Fibroblast of villous mesenchyme (primary cell): Measurements from ENCODE around the gene TBC1D30. TPM values are rescaled to one million over a fixed set of nuclear protein-coding genes. Genes with fewer than 3 reads are reported as not detected.

ENCODE experiments used
- DNase-seq: peaks from one replicate; pipeline ENCODE4 v3.0.0-alpha.2; 2010; ENCODE audit warnings: low read depth
- H3K4me3 ChIP-seq: 2 replicates; pipeline ENCODE4 v1.5.1; 2011; ENCODE audit warnings: low read depth, mild to moderate bottlenecking, low read length
- CTCF ChIP-seq: IDR thresholded peaks from 2 replicates; pipeline ENCODE4 v1.5.1; 2012; ENCODE audit warnings: low read depth, mild to moderate bottlenecking, low read length; ENCODE audit not compliant: insufficient read depth
- total RNA-seq: library from RNA; depleted of rRNA; stranded (reverse); fragments of >200 nt; gene quantifications from 2 replicates; pipeline ENCODE4 v1.2.3, GENCODE V29; 2012

TBC1D30 gene
- total RNA-seq, 1 donor = under 0.01 TPM

GRCh38 chr12:64900540-64900939, 76.1 kb downstream of the TBC1D30 start:
- no peak for TF ChIP-seq CTCF
- peak; percentile 40 for DNase-seq

GRCh38 chr12:64903479-64904152, 79.2 kb downstream of the TBC1D30 start:
- peak; percentile 16 for DNase-seq
- H3K4me3 ChIP-seq = no peak overlapping the region
- no peak for TF ChIP-seq CTCF

More at GRCh38 chr12:64900540-64900939, 76.1 kb downstream of the TBC1D30 start:
- no peak overlapping the region for H3K4me3 ChIP-seq

- DNase-seq = no peak
- H3K4me3 ChIP-seq = no peak overlapping the region
- TF ChIP-seq CTCF = no peak
Observed at GRCh38 chr12:64907097-64907496, 82.7 kb downstream of the TBC1D30 start.

- no peak overlapping the region for H3K4me3 ChIP-seq
- no peak for TF ChIP-seq CTCF
- DNase-seq = no peak
Observed at GRCh38 chr12:64909124-64909523, 84.7 kb downstream of the TBC1D30 start.

GRCh38 chr12:64911081-64911480, 86.6 kb downstream of the TBC1D30 start:
- TF ChIP-seq CTCF = no peak
- no peak for DNase-seq

GRCh38 chr12:64911912-64912311, 87.5 kb downstream of the TBC1D30 start:
- no peak for DNase-seq
- no peak overlapping the region for H3K4me3 ChIP-seq
- TF ChIP-seq CTCF = no peak

More at GRCh38 chr12:64911081-64911480, 86.6 kb downstream of the TBC1D30 start:
- no peak overlapping the region for H3K4me3 ChIP-seq
